ENCODE results near the gene TTI1. TPM values are rescaled to one million over a fixed set of nuclear protein-coding genes. Genes with fewer than 3 reads are reported as not detected.

The TTI1 gene
- total RNA-seq, 1 experiment from 2014 or later: 37.4 TPM

DNA sequence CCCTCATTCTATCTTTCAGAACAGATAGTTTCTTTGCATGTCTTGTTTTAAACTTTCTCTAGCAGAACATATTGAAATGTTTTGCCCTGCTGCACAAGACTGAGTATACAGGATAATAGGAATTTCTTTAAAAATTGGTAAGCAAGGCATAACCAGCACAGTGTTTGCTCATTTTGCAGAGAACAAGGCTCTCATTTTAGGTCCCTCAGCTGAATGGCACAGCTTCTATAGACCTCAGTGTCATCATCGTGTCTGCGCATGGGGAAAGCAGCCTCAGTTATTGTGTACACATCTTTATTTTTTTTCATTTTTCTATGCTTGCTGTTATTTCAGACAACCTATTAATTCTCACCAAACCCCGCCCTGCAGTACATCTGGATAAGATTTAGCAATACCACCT lies 35.7 kb downstream of the TTI1 start:
- no peak overlapping the region for H3K14ac ChIP-seq (ENCODE audit: insufficient read depth, low read length)
- no peak overlapping the region for H3K9ac ChIP-seq (ENCODE audit: extremely low read depth, insufficient read length, low read length)
- H3K56ac ChIP-seq (ENCODE audit: insufficient read length, low read depth, low read length): no peak overlapping the region
- no CpG with 5 or more reads among the region's 3 CpGs for WGBS (ENCODE audit: extremely low coverage, insufficient read length, low lambda C conversion rate)
- H3K27ac ChIP-seq (ENCODE audit: insufficient read length, low read depth, low read length): no peak overlapping the region
- H3K9me3 ChIP-seq (ENCODE audit: control insufficient read depth, low read depth, low read length): no peaks in the 10 kb centered on the region
- no peak overlapping the region for H2BK5ac ChIP-seq (ENCODE audit: insufficient read length, low read length)
- H3K23ac ChIP-seq (ENCODE audit: insufficient read length, low read depth, low read length): no peak overlapping the region
- no peak overlapping the region for H2BK120ac ChIP-seq (ENCODE audit: low read depth, low read length, poor library complexity, severe bottlenecking)
- H3K79me2 ChIP-seq (ENCODE audit: insufficient read depth, low read length): no peaks in the 10 kb centered on the region
- no peak overlapping the region for H3K4me3 Mint-ChIP-seq
- TF ChIP-seq, protein P1, sequence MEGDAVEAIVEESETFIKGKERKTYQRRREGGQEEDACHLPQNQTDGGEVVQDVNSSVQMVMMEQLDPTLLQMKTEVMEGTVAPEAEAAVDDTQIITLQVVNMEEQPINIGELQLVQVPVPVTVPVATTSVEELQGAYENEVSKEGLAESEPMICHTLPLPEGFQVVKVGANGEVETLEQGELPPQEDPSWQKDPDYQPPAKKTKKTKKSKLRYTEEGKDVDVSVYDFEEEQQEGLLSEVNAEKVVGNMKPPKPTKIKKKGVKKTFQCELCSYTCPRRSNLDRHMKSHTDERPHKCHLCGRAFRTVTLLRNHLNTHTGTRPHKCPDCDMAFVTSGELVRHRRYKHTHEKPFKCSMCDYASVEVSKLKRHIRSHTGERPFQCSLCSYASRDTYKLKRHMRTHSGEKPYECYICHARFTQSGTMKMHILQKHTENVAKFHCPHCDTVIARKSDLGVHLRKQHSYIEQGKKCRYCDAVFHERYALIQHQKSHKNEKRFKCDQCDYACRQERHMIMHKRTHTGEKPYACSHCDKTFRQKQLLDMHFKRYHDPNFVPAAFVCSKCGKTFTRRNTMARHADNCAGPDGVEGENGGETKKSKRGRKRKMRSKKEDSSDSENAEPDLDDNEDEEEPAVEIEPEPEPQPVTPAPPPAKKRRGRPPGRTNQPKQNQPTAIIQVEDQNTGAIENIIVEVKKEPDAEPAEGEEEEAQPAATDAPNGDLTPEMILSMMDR (conservative IDR thresholded peaks at IDR 0.05): no peak
- H2BK12ac ChIP-seq (ENCODE audit: insufficient read length, low read depth, low read length): no peak overlapping the region
- peaks cover 29 to 79% (median 76%) of the 10 kb centered on the region in 3 experiments; a peak in 6 of 7 replicates for H3K36me3 Mint-ChIP-seq (ENCODE audit: insufficient read depth in 1 of 3, low read depth in 3 of 3)
- no peak overlapping the region for H4K5ac ChIP-seq (ENCODE audit: insufficient read length, low read depth, low read length)
- no peaks in the 10 kb centered on the region for H3K79me1 ChIP-seq (ENCODE audit: insufficient read depth, low read depth, low read length, poor library complexity, severe bottlenecking)
- H3K4me2 ChIP-seq (ENCODE audit: insufficient read depth, insufficient read length, low read length): no peak overlapping the region
- H3K4me1 Mint-ChIP-seq: peaks cover 4 to 8% of the 10 kb centered on the region in 2 experiments
- H3K18ac ChIP-seq (ENCODE audit: insufficient read length, low read depth, low read length): no peak overlapping the region
- no peaks in the 10 kb centered on the region for H3K9me3 Mint-ChIP-seq
- DNase-seq: no peak
- no peaks in the 10 kb centered on the region for H4K20me1 ChIP-seq (ENCODE audit: control insufficient read depth, insufficient read depth, insufficient read length)
- H4K8ac ChIP-seq (replicated peaks; ENCODE audit: insufficient read length, low read depth, low read length): no peak overlapping the region
- no peaks in the 10 kb centered on the region for H3K23me2 ChIP-seq (ENCODE audit: insufficient read length, low read depth, low read length, poor library complexity, severe bottlenecking)
- H2BK20ac ChIP-seq (ENCODE audit: low read depth, low read length, poor library complexity, severe bottlenecking): no peak overlapping the region
- no peaks in the 10 kb centered on the region for H3K27me3 ChIP-seq (ENCODE audit: insufficient read depth, low read length)
- H3K4ac ChIP-seq (ENCODE audit: low read depth, low read length): no peak overlapping the region
- H4K91ac ChIP-seq (ENCODE audit: insufficient read length, low read depth, low read length): no peak overlapping the region
- H3T11ph ChIP-seq (ENCODE audit: low read length): no peak overlapping the region
- no peaks in the 10 kb centered on the region for H3K27me3 Mint-ChIP-seq (ENCODE audit: low read depth)
- no peak overlapping the region for H3K27ac Mint-ChIP-seq
- no peak overlapping the region for H2AK5ac ChIP-seq (ENCODE audit: insufficient read length, low read length)
- H2AFZ ChIP-seq (ENCODE audit: low read length): no peak overlapping the region
- no peaks in the 10 kb centered on the region for H3K4me1 ChIP-seq (ENCODE audit: insufficient read depth, low read length)
- no peak overlapping the region for H2BK15ac ChIP-seq (ENCODE audit: low read depth, low read length)

All from H9 (cell line).